Endometrial microvascular endothelial cells (primary cell): ENCODE measurements around the gene OTULIN. TPM values are rescaled to one million over a fixed set of nuclear protein-coding genes. Genes with fewer than 3 reads are reported as not detected.

Experiments
- in situ Hi-C: cut with HindIII; loops from 2 replicates; pipeline ENCODE4 v1.10.0; 2017; ENCODE audit warnings: low sequenced_read_pairs, low pct_unique_long_range_greater_than_20kb; ENCODE audit errors: inconsistent ontology term
- total RNA-seq: library from RNA; depleted of rRNA; stranded (reverse); fragments of >200 nt; gene quantifications from one replicate; pipeline ENCODE4 v1.2.3, GENCODE V29; 2015; ENCODE audit errors: inconsistent ontology term

OTULIN gene
- 12.3 TPM for total RNA-seq

GRCh38 chr5:14664270-14665100 lies at the start of gene OTULIN:
Gene OTULIN (plus strand): TSS chr5:14664718. CDS start chr5:14664826, 108 bp downstream.
- in situ Hi-C loops: no loop called here

DNA sequence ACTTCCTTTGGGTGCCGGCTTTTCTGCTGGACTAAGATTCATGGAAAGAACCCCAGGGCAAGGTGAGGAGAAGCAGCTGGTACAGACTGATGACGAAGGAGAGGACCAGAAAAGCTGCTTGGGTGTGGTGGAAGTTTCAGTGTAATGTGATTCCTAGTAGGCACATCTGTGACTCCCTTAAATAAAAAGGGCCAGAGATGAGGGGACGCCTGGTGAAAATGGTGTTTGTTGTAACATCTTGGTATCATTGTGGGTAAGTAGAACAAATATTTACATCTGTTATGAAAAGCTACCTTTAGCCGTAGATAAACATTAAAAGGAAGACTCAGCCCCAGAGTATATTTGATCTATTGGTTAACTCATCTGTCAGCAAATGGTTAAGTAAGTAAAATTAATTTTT lies 49.2 kb upstream of the OTULIN start:
- in situ Hi-C loops: no loop called here

GRCh38 chr5:14617441-14617840 lies 47.1 kb upstream of the OTULIN start:
- in situ Hi-C loops: no loop called here

DNA sequence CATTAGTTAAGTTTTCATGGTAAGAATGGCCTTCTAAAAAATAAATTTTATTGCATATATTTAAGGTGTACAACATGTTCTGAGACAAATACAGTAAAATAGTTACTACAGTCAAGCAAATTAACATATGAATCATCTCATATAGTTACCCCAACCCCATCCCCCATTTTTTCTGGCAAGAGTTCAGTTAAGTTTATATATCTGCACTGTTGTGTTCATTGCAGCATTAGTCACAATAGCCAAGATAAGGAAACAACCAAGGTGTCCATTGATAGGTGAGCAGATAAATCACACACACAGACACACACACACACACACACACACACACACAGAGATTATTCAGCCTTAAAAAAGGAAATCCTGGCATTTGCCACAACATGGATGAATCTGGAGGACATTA lies 37.2 kb upstream of the OTULIN start:
- in situ Hi-C loops: loop anchor here (25.0 kb wide), 1 partner anchor 640 kb away; no protein-coding TSS in a partner anchor

DNA sequence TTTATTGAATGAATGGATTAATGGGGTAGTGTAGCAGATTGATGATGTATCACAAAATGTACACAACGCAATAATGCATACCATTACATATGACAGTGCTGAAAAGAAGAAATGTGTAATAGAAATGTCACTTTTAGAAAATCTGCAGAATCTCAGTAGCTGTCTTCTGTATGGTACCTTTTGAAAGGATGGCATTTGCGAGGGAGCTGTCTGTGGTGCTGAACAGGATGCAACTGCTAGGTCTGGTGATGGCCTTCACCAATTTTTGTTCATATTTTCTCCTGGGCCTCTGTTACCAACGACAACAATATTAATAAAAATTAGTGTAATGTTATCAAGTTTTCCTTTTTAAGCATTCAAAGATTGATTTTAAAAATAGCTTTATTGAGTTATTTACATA lies 36.2 kb upstream of the OTULIN start:
- in situ Hi-C loops: loop anchor here (25.0 kb wide), 1 partner anchor 641 kb away; no protein-coding TSS in a partner anchor

GRCh38 chr5:14630671-14631070 lies 33.8 kb upstream of the OTULIN start:
- in situ Hi-C loops: loop anchor here (25.0 kb wide), 1 partner anchor 643 kb away; no protein-coding TSS in a partner anchor

GRCh38 chr5:14635656-14636055 lies 28.9 kb upstream of the OTULIN start:
- in situ Hi-C loops: loop anchor here (25.0 kb wide), 1 partner anchor 648 kb away; no protein-coding TSS in a partner anchor

DNA sequence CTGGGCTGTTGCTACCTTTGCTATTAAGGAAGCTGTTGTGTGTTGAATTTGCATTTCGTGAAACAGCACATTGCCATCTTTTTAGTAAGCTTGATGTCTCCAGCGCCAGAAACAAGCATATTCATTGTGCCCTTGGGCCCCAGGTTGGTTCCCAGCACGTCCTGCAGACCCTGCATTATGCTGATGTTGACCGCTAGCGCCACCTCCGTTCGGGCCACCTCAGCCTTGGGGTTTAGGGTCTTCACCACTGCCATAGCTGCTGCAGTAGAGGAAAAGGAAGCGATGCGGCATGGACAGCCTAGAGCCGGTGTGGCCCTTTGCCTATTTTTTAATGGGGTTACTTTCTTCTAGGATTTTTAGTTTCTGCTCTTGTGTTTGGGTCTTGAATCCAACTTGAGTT lies 23.8 kb upstream of the OTULIN start:
- in situ Hi-C loops: loop anchor here (25.0 kb wide), 1 partner anchor 653 kb away; no protein-coding TSS in a partner anchor

GRCh38 chr5:14644623-14645237 lies 19.8 kb upstream of the OTULIN start:
- in situ Hi-C loops: loop anchor here (25.0 kb wide), 1 partner anchor 657 kb away; no protein-coding TSS in a partner anchor

DNA sequence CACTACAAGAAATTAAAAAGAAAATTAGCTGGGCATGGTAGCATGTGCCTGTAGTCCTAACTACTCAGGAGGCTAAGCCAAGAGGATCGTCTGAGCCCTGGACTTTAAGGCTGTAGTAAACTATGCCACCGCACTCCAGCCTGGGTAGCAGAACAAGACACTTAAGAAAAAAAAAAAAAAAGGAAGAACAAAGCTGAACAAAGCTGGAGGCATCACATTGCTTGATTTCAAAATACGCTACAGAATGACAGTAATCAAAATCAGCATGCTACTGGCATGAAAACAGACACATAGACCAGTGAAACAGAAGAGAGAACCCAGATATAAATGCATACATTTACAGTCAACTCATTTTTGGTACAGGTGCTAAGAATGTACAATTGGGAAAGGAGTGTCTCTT lies 14.5 kb upstream of the OTULIN start:
- in situ Hi-C loops: no loop called here

DNA sequence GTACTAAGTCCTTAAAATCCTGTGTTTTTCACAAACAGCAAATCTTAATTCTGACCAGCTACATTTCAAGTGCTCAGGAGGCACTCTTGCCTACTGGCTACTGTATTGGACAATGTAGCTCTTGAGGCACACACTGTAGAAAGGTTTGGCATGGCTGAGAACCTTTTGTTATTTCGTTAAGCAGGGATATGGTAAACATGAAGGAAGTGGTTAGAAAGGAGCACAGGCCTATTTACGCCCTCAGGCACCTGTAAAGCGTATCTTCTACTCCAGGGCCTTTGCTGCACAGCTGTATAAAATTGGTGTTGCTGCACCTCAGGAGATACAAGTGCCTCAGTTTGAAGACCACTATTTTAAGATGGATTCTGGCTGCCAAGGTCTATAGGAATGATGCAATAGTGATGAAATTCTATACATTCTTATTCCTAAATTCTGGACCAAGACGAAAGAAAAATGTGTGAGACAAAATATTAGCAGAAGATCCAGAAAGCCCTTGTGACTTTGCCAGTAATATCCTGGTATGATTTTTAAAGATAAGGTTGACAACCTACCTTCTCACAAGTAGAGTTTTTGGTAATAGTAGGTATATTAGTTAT lies 9.3 kb upstream of the OTULIN start:
- in situ Hi-C loops: no loop called here

DNA sequence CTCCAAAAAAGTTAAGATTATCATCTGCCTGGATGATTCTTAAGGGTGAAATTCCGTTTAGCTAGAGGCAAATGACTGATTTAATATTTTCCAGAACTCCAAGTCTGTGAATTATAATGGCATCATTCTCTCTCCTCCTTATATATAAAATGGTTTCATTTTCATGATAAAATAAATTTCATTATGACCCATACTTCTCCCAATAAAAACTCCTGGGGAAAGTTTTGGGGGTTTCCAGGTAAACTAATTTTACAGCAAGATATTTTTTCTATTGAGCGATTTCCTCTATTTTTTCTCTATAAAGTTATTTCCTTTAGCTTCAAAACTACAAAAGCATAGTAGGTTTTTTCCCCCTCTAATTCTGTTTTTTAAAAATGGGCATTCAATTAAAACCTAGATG lies 7.6 kb upstream of the OTULIN start:
- in situ Hi-C loops: no loop called here

GRCh38 chr5:14659821-14660607 lies 4.5 kb upstream of the OTULIN start:
- in situ Hi-C loops: no loop called here

DNA sequence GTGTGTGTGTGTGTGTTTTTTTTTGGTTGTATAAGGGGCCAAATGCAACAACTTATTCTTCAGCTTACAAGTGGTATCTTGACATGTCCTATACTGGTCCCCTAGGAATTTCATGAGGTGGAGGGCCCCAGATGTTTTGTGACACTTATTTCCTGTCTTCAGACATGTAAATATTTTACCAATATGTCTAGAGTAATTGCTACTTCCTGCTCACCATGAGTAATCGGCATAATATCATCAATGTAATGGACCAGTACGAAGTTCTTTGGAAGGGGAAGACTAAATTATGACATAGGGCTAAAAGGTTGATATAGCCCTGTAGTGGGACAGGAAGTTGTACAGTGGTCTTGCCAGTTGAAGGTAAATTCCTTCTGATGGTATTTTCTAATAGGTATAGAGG lies 3.7 kb upstream of the OTULIN start:
- in situ Hi-C loops: no loop called here

- in situ Hi-C loops: no loop called here
Measured at GRCh38 chr5:14662721-14663260, 1.7 kb upstream of the OTULIN start.

GRCh38 chr5:14663734-14664269 lies 716 bp upstream of the OTULIN start:
- in situ Hi-C loops: no loop called here

DNA sequence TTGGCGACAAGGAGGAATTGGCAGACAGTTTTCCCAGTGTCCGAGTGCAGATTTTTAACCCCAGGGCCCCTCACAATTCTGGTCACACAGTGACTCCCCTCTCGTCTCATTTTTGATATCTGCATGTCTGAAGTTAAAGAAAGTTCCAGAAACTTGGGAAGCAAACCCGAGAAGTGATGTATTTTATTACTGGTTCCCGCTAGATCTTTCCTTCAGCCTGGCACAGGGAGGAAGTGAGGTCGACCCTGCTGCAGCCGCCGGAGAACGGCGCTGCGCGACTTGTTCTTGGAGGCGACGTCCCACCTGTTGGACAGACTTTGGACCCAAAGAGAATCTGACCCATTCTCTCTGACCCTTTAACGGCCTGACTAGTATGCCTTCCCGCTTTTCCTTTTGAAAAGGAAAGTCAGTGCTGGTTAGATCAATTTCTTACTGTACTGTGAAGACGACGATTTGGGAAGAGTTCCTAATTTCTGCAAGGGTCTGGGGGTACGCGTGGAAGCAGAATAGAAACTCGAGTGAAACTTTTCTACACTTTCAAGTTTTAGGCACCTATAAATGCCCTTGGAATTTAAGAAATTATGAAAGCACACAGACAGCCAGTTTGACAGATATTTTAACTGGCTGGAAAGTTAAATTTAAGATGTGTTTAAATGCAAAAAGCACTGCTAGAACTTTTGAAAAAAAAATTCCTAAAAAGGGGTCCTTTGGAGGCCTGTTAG lies 744 bp downstream of the OTULIN start:
- in situ Hi-C loops: no loop called here

DNA sequence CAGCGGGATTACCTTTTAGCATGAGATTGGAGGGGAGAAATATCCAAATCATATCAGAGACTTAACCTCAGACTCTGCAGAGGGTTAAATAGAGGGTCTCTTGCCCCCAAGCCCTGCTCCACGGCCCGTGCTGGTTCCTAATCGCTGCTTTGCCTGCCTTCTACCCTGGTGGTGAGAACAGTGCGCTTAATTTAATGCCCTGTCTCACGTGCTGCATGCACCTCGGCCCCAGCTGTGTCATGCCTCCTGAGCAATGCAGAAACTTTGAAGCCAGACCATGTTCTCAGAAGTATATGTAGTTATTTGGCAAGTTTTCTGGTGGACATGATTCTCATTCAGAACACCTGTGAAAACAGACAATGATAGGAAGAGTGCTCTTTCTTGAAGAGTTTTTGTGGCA lies 1.4 kb downstream of the OTULIN start:
- in situ Hi-C loops: no loop called here
